Activated CD8-positive, alpha-beta memory T cell treated with anti-CD3 and anti-CD28 coated beads, Interleukin-2, amount 50 U/mL, for 4 hours (primary cell): ENCODE data around the gene TSR3.
A peak's percentile ranks its signal among the peaks of the same experiment; 100 is the strongest.

Experiments used
- DNase-seq: peaks from one replicate; pipeline ENCODE4 v3.0.0-alpha.2; 2020

TSR3 gene

DNA sequence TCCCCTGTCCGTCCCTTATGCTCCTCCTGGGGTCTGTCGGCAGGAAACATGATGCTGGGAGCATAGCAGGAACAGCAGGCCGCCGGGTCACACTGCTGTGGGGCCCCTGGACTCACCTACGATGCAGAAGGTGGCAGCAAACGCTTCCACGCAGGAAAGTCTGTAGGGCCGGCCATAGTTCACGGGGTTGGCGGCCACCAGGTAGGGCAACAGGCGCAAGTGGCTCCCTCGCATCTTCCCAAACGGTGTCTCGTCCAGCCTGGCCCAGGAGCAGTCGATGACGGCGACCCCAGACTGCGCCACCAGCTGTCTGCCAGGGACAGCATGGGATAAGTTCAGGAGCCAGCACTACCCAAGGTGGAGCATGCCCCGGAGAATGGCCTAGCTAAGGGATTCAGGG lies 987 bp downstream of the TSR3 start:
- no peak for DNase-seq

DNA sequence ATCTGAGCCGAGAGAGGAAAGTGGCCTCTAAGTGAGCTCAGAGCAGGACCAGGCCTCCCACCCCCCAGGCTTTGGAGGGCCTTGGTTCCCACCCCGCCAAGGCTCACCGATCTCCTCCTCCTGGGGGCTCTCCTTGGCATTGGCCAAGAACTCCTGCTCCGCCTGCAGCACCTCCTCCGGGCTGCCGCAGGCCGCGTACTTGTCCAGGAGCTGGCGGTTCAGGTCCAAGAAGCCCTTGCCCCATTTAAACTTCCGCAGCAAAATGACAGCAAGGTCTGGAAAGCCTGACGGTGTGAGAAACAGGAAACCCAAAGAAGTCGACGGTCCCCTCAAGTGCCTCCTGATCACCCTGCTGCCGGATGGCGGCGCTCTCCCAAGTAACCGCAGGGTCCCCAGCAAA lies 1.7 kb downstream of the TSR3 start:
- DNase-seq = no peak

DNA sequence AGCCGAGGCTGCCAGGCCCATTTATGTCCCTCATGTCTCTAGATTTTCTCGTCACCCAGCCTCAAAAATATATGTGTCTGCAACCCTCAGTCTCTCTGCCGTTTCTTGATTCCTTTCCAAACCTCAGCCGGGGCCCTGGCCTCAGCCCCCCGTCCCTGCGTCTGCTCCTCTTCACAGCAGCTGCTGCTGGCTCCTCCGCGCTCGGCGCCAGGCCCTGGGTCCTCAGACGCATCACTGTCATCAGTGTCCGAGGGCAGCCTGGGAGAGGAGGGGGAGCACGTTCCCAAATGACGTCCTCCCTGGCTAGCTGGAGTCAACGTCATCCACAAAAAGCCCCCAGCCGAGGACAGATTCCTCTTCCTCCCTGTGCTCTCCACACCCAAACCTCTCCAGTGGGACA lies 2.3 kb downstream of the TSR3 start:
- DNase-seq = no peak

DNA sequence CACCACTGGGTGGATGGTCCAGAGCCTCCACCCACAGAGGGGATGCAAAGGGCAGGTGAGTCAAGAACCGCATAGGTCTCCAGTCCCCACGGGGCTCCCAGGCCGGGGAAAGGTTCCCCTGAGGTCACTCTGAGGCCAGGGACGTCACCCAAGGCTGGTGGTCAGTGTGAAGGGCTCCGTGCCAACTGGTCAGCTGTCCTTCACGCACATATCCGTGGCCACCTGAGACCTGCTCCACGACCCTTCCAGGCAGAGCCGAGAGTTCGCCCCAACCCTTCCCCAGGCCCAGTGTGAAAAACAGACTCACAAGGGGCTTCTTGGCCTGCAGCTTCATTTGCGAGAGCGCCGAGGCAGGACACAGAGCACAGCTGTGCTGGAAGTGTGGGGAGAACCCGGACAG lies 2.8 kb downstream of the TSR3 start:
- DNase-seq = no peak

DNA sequence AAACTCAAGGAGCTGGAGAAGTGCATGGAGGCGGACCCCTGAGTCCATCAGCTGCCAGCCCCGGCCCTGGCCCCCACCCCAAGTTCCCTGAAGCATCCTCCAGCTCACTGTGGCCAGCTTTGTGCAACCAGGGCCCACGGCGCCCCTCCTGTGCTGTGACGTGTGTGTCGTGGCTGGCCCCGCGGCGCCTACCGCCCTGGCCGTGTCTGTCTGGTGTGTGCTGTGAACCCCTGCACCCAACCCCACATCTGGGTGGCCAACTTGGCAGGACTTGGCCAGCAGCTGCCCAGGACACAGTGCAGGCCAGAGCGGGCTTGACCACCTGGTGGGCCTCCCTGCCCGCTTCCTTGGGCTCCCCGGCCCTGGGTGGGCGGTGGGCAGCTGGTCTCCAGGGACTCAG lies 3.2 kb downstream of the TSR3 start:
- no peak for DNase-seq

DNA sequence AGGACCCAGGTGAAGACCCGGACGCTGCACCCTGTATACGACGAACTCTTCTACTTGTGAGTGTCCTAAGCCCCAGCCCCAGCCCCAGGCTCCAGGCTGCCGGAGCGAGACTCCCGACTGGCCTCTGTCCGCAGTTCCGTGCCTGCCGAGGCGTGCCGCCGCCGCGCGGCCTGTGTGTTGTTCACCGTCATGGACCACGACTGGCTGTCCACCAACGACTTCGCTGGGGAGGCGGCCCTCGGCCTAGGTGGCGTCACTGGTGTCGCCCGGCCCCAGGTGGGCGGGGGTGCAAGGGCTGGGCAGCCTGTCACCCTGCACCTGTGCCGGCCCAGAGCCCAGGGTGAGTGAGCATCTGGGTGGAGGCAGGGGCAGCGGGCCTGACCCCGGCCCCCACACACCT lies 3.7 kb downstream of the TSR3 start:
- DNase-seq = no peak

DNA sequence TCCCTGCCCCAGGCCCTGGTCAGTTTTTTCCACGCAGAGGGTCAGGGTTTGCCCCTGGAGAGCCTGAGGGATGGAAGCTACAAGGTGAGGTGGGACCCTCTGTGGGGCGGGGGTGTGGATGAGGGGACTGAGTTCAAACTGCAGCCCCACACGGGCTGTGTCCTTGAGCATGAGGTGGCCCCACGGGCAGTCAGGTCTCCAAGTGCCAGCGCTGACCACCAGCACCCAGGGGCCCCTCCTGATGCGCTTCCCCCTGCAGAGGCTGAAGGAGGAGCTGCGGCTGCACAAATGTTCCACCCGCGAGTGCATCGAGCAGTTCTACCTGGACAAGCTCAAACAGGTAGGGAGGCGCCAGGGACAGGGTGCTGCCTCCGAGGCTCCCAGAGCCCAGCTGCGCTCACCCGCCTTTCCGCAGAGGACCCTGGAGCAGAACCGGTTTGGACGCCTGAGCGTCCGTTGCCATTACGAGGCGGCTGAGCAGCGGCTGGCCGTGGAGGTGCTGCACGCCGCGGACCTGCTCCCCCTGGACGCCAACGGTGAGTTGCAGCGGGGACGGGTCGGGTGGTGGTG lies 4.3 kb downstream of the TSR3 start:
- DNase-seq = no peak

DNA sequence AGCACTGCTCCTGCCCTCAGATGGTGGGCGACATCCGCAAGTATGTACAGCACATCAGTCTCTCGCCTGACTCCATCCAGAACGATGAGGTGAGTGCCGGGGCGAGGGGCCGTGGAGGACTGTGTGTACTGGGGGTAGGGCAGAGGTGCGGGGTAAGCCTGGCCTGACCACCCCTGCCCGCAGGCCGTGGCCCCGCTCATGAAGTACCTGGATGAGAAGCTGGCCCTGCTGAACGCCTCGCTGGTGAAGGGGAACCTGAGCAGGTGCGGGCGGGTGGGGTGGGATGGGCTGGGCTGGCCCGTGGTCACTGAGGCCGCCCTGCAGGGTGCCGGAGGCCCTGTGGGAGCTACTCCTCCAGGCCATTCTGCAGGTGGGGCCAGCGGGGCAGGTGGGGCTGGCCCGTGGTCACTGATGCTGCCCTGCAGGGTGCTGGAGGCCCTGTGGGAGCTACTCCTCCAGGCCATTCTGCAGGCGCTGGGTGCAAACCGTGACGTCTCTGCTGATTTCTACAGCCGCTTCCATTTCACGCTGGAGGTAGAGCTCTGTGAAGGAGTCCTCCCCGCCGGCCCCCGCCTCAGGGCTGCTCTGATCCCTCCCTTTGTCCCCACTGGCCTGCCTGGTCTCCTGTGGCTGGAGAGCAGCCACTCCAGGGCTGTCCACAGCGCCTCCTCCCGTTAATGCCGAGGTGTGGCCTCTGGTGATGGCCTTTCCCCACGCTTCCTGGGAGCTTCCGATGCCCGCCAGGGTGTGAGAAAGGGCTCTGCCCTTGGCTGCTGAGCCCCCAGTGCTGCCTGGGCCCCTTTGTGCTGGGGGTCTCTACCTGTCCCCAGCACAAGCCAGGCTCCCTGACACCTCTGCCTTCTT lies 5.0 kb downstream of the TSR3 start:
- no peak for DNase-seq

DNA sequence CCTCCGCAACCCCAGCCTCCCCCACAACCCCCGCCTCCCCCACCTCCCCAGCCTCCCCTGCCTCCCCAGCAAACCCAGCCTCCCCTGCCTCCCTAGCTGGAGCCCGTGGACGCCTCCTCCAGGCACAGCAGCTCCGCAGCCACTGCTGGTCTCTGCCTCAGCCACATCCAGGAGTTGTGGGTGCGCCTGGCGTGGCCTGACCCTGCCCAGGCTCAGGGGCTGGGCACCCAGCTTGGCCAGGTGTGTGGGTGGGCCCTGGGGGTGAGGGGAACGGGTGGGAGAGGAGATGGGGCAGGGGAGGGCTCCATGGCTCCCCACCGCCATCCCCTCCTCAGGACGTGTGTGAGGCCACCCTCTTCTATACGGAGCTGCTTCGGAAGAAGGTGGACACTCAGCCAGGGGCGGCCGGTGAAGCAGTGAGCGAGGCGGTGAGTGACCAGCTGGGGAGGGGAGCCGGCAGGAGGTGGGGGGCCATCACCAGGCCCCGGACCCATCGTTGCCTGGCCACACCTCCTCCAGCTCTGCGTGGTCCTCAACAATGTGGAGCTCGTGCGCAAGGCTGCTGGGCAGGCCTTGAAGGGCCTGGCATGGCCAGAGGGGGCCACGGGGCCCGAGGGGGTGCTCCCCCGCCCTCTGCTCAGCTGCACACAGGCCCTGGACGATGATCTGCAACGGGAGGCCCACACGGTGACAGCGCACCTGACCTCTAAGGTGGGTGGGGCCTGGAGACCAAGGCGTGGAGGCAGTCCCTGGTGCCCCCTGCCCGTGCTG lies 5.8 kb downstream of the TSR3 start:
- DNase-seq = no peak

DNA sequence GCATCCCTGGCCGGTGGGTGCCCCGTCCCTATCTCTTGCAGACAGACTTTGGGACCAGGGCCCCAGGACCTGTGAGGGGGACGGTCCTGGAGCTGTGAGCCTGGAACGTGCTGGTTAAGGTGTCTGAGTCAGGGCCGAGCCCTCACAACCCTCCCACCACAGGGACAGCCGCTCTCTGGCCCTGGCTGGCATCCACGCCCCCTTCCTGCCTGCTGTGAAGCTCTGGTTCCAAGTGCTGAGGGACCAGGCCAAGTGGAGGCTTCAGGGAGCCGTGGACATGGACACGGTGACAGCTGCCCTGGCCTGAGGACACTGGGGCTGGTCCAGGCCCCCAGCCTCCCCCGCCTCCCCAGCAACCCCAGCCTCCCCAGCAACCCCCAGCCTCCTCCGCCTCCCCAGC lies 6.6 kb downstream of the TSR3 start:
- no peak for DNase-seq

DNA sequence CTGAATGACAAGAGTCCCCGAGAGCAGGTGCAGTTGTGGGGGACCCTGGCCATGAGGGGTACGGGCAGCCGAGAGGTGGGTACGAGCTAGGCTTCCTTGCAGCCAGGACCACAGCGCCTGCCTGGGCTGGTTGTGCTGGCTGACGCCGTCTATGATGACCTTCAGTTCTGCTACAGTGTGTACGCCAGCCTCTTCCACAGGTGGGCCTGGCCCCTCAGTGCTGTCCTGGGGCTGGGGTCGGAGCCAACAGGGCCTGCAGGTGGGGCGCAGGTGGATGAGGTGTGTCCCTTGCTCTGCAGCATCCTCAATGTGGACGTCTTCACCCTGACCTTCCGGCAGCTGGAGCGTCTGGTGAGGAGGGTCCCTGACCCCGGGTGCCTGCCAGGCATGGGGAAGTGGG lies 7.2 kb downstream of the TSR3 start:
- no peak for DNase-seq

DNA sequence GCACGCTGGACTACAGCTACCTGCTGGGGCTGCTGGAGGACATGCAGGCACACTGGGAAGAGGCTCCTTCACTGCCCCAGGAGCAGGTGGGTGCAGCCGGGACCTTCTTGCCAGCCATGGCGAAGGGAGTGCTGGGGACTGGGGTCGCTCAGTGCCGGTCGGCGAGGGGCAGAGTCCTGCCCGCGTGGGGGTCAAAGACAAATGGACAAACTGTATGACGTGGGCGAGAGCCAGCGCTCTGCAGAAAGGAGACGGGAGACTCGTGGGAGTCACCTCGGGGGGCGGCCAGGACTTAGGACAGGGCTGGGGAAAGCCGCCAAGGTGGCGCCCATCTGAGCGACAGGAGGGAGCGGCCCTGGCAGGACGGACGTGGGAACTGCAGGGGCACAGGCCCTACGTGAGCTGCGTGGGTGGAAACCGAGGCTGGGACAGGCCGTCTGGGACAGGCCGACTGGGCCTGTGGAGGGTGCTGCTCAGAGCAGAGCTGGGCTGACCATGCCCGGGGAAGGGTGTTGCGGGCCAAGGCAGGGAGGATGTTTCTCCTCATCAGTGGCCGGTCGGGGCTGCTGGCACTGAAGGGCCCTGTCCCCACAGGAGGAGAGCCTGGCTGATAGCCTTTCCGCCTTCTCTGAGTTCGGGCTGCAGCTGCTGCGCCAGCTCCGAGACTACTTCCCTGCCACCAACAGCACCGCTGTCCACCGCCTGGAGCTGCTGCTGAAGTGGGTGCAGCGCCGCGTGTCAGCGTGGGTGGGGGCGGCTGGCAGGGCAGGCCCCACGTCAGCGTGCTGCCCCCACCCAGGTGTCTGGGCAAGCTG lies 8.0 kb downstream of the TSR3 start:
- no peak for DNase-seq

DNA sequence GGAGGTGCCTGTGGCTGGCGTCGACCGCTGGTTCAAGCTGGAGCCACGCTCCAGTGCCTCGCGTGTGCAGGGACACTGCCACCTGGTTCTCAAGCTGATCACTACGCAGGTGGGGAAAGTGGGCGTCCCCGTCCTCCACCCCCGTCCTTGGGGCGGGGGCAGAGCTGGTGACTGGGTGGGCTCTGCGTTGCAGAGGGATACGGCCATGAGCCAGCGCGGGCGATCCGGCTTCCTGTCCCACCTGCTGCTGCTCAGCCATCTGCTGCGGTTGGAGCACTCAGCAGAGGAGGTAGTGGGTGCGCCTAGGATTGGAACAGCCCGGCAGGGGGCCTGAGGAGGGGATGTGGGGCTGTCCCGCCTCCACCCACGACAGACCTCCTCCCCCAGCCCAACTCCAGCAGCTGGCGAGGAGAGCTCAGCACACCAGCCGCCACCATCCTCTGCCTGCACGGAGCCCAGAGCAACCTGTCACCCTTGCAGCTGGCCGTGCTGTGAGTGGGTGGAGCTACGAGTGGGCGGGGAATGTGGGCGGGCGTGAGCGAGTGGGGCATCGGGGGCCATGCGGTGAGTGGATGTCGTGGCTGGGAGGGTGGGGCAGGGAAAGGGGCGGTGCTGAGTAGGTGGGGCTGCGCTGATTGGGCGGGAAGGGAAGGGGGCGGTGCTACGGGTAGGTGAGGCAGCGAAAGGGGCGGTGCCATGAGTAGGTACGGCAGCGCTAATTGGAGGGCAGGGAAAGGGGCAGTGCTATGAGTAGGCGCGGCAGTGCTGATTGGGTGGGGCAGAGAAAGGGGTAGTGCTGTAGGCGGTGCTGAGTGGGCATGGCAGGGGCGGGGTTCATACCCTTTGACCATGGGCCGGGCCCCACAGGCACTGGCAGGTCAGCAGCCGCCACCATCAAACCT lies 8.9 kb downstream of the TSR3 start:
- DNase-seq = peak; percentile 93

DNA sequence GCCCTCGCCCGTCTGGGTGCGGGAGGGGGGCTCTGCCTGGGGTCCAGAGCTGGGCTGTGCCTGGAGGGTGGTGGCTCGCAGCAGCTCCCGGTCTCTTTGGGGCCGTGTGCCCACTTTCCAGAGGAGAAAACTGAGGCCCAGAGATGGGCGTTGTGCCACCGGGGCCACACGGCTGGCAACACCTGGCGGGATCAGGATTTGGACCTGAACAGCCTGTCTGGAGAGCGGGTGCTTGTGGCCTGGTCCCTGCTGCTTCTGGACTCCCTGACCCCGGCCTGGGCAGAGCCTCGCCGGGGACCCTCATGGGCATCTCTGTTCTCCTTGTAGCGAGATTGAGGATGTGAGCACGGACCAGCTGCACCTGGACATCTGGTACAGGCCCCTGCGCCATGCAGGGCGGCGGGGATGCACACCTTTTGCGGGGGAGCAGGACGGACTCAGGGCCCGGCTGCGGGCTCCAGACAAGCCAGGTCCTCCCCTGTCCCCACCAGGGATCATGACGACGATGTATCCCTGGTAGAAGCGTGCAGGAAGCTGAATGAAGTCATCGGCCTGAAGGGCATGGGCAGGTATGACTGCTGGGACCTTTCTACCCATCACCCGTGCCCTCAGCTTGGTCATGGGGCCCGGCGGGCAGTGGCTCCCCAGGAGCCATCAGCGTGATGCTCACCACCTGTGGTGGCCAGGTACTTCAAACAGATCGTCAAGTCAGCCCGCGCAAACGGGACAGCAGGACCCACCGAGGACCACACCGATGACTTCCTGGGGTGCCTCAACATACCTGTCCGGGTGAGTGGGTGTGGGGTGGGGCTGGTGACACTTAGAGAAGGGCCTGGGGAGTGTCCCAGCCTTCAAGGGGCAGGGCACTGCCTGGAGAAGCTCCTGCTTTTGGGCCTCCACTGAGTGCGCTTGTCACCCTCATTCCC lies 9.9 kb downstream of the TSR3 start:
- DNase-seq = no peak

DNA sequence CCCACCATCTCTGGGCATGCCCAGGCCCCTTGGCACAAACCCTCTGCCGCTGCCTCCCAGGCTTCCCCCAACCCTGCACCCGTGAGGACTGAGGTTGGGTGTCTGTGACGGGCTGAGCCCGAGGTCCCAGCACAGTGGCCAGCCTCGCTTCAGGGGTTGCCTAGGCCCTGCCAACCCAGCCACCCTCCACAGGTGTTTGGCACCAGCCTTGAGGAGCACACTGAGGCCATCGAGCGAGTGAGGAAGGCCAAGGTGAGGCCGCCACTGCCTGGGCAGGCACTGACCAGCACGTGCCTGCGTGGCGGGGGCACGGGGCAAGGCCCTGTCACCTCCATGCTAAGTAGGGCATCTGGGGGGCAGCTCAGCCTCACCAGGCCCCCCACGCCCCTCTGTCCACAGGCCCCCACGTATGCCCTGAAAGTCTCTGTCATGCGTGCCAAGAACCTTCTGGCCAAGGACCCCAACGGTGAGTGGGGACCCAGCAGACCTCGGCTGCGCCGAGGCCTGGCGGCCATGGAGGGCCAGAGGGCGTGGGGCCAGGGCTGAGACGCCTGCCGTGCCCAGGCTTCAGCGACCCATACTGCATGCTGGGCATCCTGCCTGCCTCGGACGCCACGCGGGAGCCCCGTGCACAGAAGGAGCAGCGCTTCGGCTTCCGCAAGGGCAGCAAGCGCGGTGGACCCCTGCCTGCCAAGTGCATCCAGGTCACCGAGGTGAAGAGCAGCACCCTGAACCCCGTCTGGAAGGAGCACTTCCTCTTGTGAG lies 10.8 kb downstream of the TSR3 start:
- no peak for DNase-seq

DNA sequence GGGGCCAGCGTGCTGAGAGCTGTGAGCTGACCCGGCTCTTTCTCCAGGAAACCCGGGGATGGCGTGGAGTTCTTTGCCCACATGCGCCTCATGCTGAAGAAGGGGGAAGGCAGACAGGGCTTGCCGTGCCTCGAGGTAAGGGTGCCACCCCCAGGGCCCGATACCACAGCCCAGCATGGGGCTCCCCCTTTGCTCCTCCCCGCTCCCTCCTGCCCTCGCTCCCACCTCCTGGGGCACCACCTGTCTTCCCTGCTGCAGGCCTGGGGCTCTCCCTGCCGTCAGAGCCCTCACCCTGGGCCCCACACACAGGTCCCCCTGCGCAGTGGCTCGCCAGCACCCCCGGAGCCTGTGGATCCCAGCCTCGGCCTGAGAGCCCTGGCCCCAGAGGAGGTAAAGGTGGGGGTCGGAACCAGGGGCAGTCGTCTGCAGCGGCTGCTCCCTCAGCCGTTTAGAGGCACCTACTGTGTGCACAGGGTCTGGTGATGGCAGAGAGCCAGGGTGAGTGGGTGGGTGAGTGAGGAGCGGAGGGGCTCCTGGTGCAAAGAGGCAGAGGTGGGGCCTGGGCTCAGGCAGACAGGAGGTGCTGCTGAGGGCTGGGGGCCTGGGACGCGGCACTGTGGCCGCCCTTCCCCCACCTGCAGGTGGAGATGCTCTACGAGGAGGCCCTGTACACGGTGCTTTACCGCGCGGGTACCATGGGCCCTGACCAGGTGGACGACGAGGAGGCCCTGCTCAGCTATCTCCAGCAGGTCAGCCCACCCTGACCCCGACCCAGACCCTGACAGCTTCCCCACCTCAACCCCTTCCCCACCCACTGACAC lies 12.6 kb downstream of the TSR3 start:
- DNase-seq = no peak

DNA sequence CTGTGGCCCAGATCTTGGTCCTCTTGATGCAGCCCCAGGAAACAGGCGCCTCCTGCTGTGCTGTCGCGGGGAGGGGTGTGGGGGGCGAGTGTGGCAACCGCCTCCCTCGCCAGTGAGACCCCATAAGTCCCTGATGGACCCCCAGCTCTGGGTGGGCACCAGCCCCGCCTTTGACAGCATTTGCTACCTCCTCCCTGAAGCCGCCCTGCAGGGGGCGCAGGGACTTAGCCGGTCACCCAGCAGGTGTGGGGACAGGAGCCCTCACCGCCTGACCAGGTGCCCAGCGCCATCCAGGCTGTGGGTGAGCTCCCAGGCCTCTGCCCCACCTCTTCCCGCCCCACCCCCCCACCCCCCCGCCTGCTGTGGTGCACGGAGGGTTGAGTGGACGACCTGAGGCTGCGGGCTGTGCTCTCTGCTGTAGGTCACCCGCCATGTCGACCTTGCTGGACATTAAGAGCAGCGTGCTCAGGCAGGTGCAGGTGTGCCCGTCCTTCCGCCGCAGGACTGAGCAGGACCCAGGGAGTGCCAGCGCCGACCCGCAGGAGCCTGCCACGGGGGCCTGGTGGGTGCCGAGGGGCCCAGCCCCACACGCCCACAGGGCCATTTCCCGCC lies 13.5 kb downstream of the TSR3 start:
- DNase-seq = no peak

DNA sequence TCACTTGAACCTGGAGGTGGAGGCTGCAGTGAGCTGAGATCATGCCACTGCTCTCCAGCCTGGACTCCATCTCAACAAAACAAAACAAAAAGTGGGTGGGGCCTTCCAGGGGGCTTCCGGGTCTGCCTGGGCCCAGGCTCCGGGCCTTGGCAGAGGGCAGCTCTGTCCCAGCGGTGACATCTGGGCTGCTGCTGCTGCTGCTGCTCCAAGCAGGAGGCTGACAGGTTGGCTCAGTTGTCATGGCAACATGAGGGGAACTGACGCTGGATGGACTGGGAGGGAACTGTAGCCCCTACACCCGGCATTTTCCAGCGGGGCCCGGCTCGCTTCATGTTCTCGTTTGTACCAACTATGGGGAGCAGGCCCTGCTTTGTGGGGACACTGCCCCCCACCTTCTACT lies 14.2 kb downstream of the TSR3 start:
- no peak for DNase-seq

DNA sequence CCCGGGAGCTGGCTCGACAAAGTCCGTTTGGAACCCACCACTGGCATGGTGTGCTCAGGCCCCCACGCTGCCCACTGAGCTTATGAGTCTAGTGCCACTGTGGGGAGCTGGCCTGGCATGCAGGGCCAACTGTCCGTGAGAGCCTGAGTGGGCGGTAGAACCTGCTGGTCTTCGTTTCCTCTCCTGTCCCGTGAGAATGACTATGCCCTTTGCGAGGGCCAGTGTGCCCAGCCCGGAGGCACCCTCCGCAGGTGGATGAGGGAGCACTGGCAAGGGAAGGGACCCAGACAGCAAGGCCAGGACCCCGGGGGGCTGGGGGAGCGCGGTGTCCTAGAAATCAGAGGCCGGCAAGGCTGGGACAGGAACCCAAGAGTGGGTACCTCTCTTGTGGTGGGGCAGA lies 15.1 kb downstream of the TSR3 start:
- DNase-seq = no peak
